AG10803 (cell line): Measurements from ENCODE around the gene VPS8.
A peak's percentile ranks its signal among the peaks of the same experiment; 100 is the strongest.

Experiments
- DNase-seq: peaks from one replicate; pipeline ENCODE4 v3.0.0; 2010; ENCODE audit warnings: low read depth
- H3K4me3 ChIP-seq: 2 replicates; pipeline ENCODE4 v1.5.1; 2011; ENCODE audit warnings: mild to moderate bottlenecking, low read length, control low read depth
- TF ChIP-seq, protein P1 (sequence below): conservative IDR thresholded peaks from 2 replicates; pipeline ENCODE4 v1.5.1; 2011; ENCODE audit warnings: mild to moderate bottlenecking, low read length, control low read depth, inconsistent platforms

Gene VPS8

DNA sequence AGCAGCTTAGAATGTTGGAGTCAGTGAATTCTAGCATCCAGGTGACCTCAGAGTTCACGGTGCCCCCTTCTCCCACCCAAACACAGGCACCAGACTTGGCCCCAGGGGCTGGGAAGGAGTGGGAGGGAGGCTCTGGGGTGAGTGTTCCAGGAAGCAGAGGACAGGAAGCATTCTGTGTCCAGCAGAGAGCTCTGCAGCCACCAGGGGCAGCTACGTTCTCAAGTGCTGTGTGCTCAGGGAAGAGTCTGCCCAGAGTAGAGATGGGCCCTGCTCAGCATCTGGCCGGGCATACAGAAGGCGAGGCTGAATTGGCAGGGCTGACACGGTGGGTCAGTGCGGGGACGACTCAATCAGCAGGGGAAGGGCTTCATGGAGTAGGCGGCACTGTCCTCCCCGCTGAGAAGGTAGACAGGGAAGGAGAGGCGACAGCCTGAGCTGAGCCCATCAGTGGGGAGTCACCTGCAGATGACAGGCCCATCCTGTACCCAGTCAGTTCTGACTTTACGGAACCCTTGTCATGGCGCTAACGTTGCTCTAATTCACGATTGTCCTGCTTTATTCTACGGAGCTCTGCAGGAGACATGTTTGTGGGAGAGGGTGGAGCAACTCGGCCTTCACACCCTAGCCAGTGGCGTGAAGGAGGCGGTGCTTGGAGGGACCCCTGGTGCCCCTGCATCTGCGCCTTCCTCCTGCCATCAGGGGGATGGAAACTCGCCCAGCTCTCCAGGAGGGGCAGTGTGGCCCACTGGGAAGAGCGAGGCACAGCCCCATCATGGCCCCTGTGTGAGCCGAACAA lies 258.7 kb downstream of the VPS8 start:
- H3K4me3 ChIP-seq = no peak overlapping the region
- peak; percentile 33 for DNase-seq
- TF ChIP-seq, protein P1, sequence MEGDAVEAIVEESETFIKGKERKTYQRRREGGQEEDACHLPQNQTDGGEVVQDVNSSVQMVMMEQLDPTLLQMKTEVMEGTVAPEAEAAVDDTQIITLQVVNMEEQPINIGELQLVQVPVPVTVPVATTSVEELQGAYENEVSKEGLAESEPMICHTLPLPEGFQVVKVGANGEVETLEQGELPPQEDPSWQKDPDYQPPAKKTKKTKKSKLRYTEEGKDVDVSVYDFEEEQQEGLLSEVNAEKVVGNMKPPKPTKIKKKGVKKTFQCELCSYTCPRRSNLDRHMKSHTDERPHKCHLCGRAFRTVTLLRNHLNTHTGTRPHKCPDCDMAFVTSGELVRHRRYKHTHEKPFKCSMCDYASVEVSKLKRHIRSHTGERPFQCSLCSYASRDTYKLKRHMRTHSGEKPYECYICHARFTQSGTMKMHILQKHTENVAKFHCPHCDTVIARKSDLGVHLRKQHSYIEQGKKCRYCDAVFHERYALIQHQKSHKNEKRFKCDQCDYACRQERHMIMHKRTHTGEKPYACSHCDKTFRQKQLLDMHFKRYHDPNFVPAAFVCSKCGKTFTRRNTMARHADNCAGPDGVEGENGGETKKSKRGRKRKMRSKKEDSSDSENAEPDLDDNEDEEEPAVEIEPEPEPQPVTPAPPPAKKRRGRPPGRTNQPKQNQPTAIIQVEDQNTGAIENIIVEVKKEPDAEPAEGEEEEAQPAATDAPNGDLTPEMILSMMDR = peak; percentile 51

GRCh38 chr3:185071287-185071800 lies 259.4 kb downstream of the VPS8 start:
- DNase-seq = no peak
- TF ChIP-seq, protein P1 = no peak
- H3K4me3 ChIP-seq = no peak overlapping the region

DNA sequence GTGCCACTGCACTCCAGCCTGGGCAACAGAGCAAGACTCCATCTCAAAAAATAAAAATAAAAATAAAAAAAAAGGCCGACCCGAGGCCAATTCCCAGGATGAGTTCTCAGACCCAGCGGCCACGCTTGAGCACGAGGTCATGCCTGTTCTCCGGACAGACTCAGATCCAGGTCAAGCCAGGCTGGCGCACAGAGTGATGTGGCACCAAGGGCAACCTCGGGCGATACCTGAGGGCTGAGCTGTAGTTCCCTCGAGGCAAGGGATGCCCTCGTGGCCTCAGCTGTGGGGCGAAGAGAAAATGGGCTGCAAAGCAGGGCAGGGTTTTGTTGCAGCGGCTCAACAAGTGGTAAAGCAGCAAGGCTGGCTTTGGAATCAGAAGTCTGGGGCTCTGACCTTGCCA lies 263.6 kb downstream of the VPS8 start:
- TF ChIP-seq, protein P1 = no peak
- DNase-seq = no peak
- H3K4me3 ChIP-seq = no peak overlapping the region

DNA sequence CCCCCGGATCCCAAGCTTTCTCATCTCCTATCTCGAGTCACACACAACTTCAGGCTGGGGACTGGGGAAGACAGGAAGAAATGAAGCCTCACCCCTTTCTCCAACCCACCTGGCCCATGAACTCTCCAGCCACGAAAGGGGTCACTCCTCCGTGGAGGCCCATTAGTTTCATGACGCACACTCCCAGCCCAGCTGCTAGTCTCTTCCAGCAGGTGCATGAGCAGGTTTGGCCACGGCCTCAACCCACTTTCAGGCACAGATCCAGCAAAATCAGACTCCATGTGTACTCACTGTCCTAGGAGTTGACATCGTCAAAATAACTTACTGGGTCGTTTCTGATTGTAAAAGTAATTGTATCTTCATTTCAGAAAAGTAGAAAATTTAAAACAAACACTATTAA lies 264.3 kb downstream of the VPS8 start:
- no peak for DNase-seq
- H3K4me3 ChIP-seq = no peak overlapping the region
- TF ChIP-seq, protein P1 = no peak

DNA sequence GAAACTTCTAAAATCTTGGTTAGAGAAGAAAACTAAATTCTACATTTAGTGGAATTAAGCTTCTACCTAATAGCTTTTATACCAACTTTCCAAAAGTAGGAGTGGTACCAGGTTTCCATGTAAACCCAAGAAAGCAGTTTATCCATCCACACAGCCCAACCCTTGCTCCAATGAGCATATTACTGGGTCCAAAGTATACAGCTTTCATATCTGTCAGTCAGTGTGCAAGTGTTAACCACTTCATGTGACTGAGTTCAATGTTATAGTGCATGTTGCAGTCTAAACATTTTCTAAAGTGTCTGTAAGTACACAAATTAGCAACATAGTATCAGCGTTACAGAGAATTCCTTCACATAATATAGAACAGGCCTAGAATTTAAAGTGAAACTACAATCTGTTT lies 267.7 kb downstream of the VPS8 start:
- no peak for DNase-seq
- TF ChIP-seq, protein P1 = no peak
- H3K4me3 ChIP-seq = no peak overlapping the region

DNA sequence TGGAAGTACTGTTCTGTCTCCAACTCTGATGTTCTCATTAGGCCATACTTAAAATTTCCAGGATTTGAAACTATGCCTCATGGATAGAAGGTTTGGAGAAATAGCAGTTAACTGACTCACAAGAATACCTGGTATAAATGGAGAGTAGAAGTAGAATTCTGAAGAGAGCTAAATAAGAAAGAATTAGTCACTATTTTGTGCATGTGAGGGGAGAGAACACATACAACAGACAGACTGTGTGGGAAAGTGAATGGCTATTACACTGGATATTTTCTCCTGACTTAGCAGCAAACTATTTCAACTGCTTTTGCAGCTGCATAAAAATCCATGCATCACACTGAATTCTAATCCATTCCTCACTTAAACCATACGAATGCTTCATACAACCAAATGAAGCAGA lies 269.6 kb downstream of the VPS8 start:
- DNase-seq = peak; percentile 4
- no peak overlapping the region for H3K4me3 ChIP-seq
- TF ChIP-seq, protein P1 = no peak

DNA sequence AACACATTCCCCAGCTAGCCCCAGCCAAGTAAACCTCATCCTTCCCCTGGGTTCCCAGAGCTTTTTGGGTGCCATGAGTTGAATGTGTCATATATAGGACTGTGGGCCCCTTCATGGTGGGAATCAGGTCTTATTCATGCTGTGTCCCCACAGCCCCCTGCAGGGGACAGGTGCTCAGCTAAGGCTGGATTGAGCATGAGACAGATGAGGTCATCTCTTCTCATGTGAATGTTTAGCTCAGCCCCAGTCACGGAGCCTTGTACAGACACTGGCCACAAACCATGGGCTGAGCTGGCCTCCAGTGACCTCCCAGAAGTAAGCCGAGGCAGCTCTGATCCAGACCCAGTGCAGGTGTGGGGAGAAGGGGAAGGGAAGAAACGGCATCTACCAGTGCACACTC lies 270.2 kb downstream of the VPS8 start:
- H3K4me3 ChIP-seq = no peak overlapping the region
- no peak for DNase-seq
- TF ChIP-seq, protein P1 = no peak
